HG03064 (cell line): ENCODE data around the gene IL21.
A peak's percentile ranks its signal among the peaks of the same experiment; 100 is the strongest.
"Not testable (repeated sequence)": the region's sequence is repeated elsewhere in the genome, so short reads cannot be mapped to it uniquely, and the experiment has no call there.

Experiments
- ATAC-seq: cut with Tn5 transposase; IDR thresholded peaks from one replicate; pipeline ENCODE4 v1.9.1; 2021; ENCODE audit warnings: low read depth; ENCODE audit not compliant: unreplicated experiment

IL21 gene

DNA sequence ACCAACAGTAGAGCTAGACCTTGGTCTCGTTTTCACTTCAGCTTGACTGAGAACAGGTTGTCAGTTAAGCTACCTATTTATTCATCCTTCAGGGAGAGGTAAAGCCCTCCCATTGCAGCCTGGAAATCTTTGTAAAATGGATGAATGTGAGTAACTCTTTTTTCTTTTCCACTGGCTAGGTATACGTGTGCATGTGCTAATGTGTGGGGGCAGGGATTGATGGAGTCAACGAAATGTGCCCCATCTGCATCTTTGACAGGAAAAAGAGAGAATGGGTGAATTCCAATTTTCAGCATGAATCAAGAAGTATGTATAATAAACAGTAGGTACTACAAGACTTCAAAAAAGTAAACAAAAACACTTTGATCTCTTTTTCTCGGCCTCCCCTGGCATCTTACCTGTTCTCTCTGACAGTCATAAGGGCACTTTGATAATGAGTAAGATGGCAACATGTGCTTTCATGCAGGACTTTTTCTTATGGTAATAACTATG, at the start of gene IL21:
Gene IL21, minus strand, starts transcription at position 51 of the 492 bp plus-strand sequence. CDS start 55 bp downstream, outside the sequence.
- ATAC-seq = no peak

DNA sequence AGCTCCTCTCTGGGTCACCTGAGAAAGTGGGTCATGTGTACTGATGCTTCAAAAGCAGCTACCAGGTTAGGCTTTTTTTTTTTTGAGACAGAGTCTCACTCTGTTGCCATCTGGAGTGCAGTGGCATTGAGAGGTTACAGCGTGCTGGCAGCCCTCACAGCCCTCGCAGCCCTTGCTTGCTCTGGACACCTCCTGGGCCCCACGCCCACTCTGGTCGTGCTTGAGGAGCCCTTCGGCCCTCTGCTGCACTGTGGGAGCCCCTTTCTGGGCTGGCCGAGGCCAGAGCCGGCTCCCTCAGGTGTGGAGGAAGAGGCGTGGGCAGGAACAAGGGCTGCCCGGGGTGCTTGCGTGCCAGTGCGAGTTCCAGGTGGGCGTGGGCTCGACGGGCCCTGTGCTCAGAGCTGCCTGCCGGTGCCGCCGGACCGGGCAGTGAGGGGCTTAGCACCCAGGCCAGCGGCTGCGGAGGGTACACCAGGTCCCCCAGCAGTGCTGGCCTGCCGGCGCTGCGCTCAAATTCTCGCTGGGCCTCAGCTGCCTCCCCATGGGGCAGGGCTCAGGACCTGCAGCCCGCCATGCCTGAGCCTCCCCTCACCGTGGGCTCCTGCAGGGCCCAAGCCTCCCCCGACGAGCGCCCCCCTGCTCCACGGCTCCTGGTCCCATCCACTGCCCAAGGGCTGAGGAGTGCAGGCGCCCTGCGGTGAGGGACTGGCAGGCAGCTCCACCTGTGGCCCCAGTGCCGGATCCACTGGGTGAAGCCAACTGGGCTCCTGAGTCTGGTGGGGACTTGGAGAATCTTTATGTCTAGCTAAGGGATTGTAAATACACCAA, 49.3 kb upstream of the IL21 start:
- no peak for ATAC-seq

DNA sequence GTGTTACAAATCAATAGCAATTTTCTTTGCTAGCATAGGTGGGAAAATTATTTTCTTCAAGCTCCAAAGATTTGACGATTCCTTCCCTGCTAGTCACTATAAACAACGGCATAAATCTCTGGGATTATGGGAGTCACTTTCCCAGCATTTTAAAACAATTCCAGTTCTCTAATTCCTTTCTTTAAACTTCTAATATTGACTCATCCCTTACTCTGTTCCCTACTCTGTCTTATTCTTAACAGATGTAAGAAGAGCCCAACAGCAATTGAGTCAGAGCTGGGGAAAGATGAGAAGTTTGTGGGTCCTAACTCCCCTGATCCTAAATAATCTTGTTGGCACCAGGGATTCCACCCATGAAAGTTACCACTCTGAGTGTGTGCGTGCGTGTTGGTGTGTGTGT, 47.4 kb upstream of the IL21 start:
- no peak for ATAC-seq

DNA sequence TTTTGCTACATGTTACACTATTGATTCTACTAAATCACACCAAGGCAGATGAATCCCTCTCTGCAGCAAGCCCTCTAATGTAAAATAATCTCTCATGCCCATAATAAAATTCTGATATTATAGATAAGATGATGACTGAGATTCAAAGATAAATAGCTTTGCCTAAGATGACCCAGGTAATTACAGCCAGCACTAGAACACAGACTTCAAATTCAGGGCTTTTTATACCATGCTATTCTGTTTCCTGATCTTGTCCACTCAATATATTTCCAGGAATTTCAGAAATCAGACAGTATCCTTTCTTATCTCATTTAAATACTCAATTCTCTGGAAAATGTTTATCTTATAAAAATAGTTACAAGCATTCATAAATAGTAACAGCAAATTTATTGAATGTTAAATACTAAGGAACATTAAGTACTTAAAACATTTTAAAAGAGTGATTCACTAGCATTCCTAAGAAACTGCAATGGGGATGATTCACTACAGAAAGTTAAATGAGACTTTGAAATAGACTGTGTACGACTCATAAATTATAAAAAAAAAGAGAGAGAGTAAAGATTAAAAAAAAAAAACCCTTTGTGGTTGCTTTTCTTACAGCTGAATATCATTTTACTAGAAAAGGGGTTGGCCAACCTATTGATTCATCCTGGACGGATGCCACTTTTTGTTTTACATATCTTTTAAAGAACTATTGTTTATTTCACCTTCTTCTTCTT, 45.8 kb upstream of the IL21 start:
- ATAC-seq = no peak

DNA sequence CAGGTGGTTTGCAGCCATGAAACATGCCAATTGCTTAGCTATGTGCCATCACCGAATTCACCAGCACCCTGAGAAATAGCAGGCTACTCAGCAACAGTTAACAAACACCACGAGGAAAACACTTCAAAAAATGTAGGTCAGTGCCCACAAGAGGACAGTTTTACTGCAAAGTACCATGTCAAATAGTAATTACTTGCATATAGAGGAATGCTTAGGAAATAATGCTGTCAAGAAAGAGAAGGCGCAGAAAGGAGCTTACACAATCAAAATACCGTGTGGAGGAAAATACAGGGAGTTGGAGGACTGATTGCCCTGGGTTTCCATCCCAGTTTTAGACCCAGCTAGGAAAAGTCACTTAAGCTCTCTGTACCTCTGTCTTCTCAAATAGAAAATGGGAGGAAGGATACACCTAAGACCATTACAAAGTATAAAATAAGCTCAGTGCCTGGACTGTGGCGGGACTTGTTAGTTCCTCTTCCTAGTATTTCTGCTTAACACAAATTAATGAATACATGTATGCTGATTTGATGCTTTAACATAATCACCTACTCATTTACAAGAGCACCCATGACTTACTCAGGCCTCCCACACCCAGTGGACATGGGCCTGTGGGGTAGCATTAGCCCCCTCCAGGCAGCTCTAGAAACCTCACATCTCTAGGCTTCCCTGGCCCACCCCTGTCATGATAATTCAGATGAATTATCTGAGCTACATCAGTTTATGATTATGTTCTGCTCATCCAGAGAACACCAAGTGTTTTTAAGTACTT, 44.5 kb upstream of the IL21 start:
- no peak for ATAC-seq

DNA sequence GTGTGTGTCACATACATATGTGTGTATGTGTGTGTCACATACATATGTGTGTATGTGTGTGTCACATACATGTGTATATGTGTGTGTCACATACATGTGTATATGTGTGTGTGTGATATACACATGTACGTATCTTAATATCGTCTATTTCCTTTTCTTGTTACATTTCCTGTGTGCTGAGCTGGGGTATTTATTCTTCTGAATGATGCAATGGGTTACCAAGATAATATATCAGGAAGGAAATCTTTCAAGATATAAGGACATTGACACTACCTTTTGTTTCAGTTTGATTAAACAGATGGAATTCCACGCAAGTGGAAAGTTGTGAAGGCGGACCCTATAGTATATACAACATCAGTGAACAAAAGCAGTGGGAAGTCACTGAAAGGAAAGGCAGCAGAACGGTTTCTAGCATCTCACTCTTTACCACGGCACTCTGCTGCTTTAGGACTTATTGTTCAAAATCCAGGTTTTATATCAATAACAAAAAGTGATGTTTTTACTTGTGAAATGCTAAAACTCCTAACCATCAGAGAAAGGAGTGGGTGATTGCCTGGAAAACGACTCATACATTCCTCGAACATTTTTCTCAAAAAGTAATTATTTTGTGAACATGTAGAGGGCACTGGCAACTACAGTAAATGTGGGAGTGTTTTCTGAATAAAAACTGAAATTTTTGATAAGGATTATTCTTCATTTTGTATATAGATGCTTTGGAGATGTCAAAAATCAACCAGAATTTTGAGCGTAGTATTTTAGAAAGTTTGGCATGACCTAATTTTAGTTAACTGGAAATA, 43.1 kb upstream of the IL21 start:
- no peak for ATAC-seq

DNA sequence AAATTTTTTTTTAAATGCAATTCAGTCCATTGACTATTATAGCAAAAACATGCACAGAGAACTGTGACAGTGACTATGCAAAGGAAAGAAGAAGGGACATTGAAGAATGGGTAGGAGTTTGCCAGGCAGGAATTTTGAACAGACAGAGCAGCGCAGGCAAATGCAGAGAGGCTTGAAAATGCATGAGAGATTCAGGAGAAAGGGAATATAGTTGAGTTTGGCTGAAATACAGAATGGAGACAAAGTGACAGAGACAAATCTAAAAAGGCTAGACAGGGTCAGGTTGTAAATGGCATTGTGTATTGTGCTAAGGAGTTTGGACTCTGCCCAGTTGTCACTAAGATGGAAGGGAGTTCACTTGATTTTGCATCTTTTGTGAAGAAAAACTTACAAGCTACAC, 42.4 kb upstream of the IL21 start:
- ATAC-seq = no peak

GRCh38 chr4:122662701-122663100, 41.8 kb upstream of the IL21 start:
- no peak for ATAC-seq

DNA sequence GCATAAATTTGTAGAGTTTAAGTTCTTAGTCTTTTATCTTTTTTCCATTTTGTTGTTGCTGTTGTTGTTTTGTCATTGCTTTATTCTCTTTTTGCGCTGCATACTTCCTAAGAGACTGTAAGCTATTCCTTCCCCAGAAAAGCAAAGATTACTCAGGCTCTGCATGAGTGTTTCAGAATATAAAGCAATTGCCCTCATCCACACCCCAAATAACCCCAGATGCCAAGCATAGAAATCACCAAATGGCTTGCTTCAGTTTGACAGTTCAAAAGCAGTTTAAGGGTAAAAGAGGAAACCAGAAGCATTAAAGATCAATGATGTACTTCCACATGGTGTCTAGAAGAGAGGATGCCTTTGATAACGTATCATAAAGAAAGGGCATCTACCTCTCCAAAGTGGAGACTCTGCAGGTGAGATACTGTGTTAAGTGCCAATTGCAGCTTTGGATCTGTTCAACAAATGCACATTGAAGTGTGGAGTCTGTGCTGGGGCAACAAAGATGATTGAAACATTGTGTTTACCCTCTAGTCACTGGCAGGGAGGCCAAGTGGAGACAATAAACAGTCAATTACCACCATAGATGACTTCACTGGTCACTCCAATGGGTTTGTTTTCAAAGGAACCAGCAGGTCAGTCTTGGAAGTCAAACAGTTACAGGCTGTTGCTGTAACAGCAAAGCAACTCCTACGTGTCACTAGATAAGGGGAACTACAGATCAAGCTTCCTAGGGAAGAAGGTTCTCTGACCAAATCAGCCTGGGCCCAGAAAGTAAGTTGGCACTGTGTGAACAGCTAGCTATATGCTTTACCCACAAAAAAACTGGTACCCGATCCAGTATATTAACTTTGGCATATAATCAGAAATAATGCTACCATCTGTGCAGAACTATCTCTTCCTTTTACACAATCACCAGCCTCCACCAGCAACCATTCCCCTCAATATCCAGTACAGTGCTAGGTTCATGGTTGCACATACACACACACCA, 40.6 kb upstream of the IL21 start:
- no peak for ATAC-seq

- peak; percentile 95 for ATAC-seq
Observed at GRCh38 chr4:122658818-122659295, 38.0 kb upstream of the IL21 start.

DNA sequence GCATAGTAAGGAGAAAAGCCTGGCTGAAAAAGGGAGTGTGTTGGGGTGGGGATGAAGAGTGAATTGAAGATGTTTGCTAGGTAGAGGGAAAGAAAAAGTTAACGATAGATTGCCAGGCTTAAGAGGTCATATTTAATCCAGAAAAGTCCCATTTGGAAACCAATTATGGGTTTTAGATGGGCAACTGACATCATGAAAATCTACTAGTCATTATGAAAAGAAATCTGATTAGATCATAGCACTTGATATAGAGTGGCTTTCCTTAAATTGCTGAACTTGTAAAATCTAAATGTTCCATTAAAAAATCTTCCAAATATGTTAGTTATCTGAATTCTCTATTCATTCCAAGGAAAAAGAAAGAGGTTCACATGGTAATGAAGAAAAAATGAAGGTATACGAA, 37.5 kb upstream of the IL21 start:
- no peak for ATAC-seq

DNA sequence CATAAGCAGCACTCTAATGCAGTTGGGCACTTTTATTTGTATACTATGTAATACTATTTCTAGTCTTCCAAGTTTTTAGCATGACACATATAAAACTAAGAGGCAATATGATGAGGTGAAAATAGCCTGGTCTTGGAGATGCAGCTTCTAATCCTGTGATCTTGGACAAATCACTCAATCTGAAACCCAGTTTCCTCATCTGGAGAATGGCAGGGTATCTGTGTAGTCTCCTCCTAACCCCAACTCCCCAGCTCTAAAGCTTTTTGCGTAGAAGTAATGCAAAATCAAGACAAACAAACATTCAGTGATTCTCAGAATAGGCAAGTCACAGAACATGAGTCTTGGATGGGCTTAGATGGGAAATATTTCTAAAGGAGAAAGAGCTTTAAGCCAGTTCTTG, 36.7 kb upstream of the IL21 start:
- ATAC-seq = no peak

DNA sequence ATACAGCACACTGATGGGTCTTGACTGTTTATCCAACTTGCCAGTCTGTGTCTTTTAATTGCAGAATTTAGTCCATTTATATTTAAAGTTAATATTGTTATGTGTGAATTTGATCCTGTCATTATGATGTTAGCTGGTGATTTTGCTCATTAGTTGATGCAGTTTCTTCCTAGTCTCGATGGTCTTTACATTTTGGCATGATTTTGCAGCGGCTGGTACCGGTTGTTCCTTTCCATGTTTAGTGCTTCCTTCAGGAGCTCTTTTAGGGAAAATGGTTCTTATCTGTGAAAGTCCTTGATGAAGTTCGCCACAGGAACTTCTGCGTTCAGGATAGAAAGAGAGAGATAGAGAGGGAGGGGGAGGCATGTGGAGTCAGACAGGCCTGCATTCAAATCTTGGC, 35.7 kb upstream of the IL21 start:
- not testable (repeated sequence) for ATAC-seq

DNA sequence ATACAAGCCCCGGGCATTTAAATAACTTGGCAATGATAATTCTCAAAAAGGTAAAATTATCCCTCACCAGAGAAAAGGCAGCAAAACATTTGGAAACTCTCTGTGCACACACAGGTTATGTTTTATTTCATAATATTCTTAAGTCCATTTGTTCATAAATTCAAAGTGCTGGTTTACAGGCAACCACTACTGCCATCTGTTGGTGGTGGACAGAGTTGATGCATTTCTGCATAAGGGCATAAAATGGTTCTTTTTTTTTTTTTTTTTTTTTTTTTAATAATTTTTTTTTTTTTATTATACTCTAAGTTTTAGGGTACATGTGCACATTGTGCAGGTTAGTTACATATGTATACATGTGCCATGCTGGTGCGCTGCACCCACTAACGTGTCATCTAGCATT, 31.5 kb upstream of the IL21 start:
- no peak for ATAC-seq

- no peak for ATAC-seq
Observed at GRCh38 chr4:122650148-122650547, 29.3 kb upstream of the IL21 start.

DNA sequence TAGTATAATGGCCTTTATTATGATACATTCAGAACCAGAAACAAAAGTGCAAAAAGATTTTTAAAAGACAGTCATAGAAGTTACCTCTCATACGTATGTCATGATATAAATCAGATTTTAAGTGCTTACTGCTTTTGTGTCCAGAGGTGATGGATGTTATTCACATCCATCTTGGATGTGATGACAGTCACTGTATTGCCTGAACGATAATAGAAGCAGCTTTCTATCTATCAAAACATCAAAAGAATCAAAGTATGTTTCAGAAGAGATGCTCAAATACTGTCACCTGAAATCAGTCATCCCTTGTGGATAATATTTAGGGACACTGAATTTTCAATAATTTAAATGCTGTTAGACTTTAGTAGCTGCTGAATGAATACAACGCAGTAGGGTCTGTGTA, 26.8 kb upstream of the IL21 start:
- ATAC-seq = no peak

- no peak for ATAC-seq
Observed at GRCh38 chr4:122643257-122643656, 22.4 kb upstream of the IL21 start.

- ATAC-seq = no peak
Observed at GRCh38 chr4:122639181-122639580, 18.3 kb upstream of the IL21 start.

DNA sequence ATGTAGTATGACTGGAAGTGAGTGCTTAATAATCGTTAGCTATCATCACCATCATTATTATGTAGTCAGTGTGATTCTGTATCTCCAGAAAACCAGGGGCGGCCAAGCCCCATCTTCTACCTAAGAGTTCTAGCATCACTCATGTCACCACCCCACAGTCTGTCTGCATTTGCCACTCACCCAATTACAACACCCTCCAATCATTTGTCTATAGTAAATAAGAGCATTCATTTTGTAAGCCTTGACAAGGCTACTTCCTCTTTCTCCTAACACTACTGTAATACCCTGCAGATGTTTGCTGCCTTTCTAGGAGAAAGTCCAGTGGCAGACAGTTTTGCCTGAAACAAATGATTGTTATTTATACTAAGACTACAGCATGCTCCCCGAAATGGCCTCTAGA, 15.8 kb upstream of the IL21 start:
- ATAC-seq = no peak
